Body of pancreas (tissue), 4 donors: Measurements from ENCODE around the gene EEPD1.

ENCODE experiments used
- CTCF ChIP-seq, 7 experiments: fragments of 450-650 bp in 4 of 7; fragments of 200-600 bp in 3 of 7; sonication (generic) in 3 of 7; IDR thresholded peaks; one replicate each; pipeline ENCODE4 v1.5.1; 2016 to 2019; ENCODE audit warnings: antibody characterized with exemption in 7 of 7
- POLR2A ChIP-seq, 3 donors: fragments of 450-650 bp; IDR thresholded peaks; one replicate each; pipeline ENCODE4 v1.6.1; 2016; ENCODE audit warnings: antibody characterized with exemption in 3 of 3, mild to moderate bottlenecking in 2 of 3

- TF ChIP-seq CTCF (IDR thresholded peaks at IDR 0.05): no peak
- TF ChIP-seq POLR2A (IDR thresholded peaks at IDR 0.05): no peak
Measured at GRCh38 chr7:36144189-36144588, 8.9 kb upstream of the EEPD1 start.
